Measurements from ENCODE around the gene STK38.
"Not testable (repeated sequence)": the region's sequence is repeated elsewhere in the genome, so short reads cannot be mapped to it uniquely, and the experiment has no call there.

Gene STK38

GRCh38 chr6:36546920-36547645 lies at the start of gene STK38:
Gene STK38, minus strand, starts transcription at chr6:36547479. Its CDS starts 7,277 bp downstream, at chr6:36540202.
- DNase-seq = peak; percentile 72

GRCh38 chr6:36596356-36596755 lies 49.1 kb upstream of the STK38 start:
- no peak for DNase-seq

DNA sequence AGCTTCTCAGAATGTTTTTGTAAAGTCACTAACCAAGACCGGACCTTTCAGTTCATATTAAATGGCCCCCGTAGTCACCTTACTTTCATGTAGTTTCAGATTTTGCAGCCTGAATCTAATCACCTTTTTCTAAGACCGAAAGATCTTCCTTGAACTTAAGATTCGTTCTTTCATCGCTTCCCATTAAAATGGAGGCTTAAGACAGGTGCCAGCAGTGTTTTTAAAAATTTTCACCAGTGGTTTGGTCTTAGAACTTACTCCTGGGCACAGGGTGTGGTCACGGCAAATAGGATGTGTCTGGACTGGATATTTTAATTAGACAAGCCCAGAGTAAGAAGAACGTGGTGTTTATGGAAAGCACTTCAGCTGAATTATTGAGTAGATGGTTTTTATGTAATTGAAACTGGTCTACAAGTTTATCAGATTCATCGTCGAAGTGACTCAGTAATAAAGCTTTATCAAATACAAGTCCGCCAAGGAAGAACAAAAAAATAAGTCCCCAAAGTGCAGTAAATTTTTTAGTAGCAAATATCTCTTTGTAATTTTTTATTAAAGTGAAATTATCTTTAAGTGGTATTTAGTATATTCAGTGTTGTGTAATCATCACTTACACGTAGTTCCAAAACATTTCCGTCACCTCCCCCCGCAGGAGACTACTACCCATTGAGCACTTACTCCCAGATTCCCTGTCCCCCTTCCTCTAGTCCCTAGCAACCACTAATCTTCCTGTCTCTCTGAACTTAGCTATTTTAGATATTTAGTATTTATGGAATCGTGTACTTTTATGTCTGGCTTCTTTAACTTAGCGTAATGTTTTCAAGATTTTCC lies 47.8 kb upstream of the STK38 start:
- DNase-seq = no peak

DNA sequence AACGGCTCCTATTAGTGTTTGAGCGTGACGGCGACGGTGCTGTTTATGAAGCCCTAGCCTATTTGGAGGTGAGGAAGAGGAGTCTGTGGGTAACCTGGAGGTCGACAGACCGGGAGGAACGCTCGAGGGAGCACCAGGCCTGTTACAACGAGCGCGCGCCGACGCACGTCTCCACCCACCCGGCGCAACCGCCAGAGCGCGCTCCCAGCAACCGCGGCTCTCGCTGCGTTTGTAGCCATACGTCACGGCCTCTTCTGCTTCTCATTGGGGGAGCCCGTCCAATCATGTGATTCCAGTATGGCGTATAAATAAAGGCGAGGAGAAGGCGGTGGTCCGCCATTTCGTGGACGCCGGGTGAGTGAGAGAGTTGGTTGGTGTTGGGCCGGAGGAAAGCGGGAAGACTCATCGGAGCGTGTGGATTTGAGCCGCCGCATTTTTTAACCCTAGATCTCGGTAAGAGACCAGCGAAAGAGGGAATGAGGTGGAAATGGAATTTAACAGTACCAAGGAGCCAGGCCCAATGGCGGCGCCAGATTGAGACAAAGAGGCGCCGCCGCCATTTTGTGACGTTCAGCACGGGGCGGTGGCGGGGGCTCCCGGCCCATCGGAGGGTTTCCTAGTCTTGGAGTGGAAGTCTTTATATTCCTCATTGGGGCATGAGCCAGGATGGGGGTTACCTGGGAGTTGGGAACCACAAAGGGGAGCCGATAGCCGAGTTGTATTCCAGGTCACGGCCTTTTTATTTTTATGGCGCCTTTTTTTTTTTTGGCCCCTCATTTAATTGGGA lies 46.9 kb upstream of the STK38 start, which contains the start of gene SRSF3:
Gene SRSF3, plus strand, starts transcription at position 334 of the 787 bp plus-strand sequence. CDS start 2,401 bp downstream, outside the sequence.
- DNase-seq = peak; percentile 97

GRCh38 chr6:36593569-36594028 lies 46.3 kb upstream of the STK38 start:
- peak; percentile 57 for DNase-seq

- DNase-seq = no peak
Measured at GRCh38 chr6:36592221-36592655, 45.0 kb upstream of the STK38 start.

- peak; percentile 92 for DNase-seq
Measured at GRCh38 chr6:36590237-36590636, 43.0 kb upstream of the STK38 start.

DNA sequence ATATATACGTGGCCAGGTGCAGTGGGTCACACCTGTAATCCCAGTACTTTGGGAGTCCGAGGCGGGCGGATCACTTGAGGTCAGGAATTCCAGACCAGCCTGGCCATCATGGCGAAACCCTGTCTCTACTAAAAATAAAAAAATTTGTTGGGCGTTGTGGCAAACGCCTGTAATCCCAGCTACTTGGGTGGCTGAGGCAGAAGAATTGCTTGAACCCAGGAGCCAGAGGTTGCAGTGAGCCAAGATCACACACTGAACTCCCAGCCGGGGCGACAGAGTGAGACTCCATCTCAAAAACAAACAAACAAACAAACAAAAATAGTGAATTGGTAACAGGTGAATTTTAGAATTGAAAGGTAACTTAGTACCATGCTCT lies 41.7 kb upstream of the STK38 start:
- DNase-seq = not testable (repeated sequence)

GRCh38 chr6:36586606-36587005 lies 39.3 kb upstream of the STK38 start:
- DNase-seq = no peak

- peak; percentile 43 for DNase-seq
Measured at GRCh38 chr6:36581716-36582115, 34.4 kb upstream of the STK38 start.

DNA sequence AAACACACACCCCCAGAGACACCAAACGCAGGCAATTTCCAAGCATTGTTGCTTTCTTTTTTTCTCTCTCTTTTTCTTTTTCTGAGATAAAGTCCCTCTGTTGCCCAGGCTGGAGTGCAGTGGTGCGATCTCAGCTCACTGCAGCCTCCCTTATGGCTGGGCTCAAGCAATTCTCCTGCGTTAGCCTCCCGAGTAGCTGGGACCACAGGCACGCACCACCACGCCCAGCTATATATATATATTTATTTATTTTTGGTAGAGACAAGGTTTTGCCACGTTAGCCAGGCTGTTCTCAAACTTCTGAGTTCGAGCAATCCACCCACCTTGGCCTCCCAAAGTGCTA lies 32.9 kb upstream of the STK38 start:
- no peak for DNase-seq

DNA sequence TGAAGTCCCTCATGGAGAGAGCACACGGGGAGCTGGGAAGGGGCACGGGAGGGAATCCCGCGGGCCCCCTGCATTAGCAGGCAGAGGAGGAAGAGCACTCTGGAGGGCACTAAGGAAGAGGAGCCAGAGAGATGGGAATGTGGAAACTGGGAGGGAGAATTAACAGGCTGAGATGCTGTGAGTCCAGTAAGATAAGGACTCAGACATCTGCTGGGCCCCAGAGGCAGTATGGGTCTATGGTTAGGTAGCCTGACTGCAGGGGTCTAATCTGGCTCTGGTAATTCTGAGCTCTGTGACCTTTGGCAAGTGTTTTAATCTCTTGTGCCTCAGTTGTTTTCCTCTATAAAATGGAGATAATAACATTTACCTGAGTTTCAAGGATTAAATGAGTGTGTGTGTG lies 31.2 kb upstream of the STK38 start:
- DNase-seq = peak; percentile 51

DNA sequence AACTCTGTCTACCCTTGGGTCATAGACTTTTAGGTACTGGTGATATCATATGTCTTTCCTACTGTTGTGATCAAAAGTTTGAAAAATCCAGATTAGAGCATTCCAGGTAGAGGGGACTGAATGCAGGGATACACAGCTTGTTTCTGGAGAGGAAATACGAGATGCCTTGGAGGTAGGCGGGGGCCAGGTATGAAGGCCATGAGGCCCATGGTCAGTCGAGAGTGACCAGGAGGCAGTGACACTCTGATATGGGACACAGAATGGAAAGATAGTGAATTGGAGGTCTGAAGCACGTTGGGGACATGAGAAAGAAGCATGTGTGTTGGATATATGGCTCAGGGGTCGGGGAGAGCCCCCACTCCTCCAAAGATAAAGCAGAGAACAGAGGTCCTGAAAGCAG lies 30.8 kb upstream of the STK38 start:
- no peak for DNase-seq

GRCh38 chr6:36577301-36577700 lies 30.0 kb upstream of the STK38 start:
- peak; percentile 97 for DNase-seq

GRCh38 chr6:36576578-36576977 lies 29.3 kb upstream of the STK38 start:
- DNase-seq = no peak

DNA sequence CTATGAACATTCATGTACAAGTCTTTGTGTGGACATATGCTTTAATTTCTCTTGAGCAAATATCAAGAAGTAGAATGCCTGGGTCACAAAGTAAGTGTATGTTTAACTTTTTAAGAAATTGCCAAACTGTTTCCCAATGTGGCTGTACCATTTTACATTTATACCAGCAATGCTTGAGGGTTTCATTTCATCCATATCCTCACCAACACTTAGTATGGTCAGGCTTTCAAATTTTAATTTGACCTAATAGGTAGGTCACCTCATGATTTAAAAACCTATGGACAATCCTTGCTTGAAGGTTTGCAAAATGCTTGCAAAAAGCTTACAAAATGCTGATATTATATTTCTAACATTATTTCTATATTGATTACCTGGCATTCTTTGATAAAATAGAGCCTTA lies 27.4 kb upstream of the STK38 start:
- no peak for DNase-seq

DNA sequence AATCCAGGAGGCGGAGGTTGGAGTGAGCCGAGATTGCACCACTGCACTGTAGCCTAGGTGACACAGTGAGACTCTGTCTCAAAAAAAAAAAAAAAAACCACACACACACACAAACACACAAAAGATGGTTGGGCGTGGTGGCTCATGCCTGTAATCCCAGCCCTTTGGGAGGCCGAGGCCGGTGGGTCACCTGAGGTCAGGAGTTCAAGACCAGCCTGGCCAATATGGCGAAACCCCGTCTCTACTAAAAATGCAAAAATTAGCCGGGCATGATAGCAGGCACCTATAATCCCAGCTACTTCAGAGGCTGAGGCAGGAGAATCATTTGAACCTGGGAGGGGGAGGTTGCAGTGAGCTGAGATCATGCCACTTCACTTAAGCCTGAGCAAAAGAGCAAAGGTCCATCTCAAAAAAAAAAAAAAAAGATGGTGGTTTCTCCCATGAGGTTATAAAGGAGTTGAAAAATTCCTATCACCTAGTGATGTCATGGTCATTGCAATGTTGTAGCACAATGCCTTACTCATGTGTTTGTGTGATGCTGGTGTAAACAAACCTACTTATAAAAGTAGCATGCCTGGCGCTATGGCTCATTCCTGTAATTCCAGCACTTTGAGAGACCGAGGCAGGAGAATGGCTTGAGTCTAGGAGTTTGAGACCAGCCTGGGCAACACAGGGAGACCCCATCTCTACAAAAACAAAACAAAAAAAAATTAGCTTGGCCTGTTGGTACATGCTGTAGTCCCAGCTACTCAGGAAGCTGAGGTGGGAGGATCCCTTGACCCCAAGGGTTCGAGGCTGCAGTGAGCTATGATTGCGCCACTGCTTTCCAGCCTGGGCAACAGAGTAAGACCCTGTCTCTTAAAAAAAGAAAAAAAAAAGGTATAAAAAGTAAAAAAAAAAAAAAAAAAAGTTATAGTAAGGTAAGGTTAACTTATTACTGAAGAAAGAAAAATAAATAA lies 25.4 kb upstream of the STK38 start:
- DNase-seq = peak; percentile 61

DNA sequence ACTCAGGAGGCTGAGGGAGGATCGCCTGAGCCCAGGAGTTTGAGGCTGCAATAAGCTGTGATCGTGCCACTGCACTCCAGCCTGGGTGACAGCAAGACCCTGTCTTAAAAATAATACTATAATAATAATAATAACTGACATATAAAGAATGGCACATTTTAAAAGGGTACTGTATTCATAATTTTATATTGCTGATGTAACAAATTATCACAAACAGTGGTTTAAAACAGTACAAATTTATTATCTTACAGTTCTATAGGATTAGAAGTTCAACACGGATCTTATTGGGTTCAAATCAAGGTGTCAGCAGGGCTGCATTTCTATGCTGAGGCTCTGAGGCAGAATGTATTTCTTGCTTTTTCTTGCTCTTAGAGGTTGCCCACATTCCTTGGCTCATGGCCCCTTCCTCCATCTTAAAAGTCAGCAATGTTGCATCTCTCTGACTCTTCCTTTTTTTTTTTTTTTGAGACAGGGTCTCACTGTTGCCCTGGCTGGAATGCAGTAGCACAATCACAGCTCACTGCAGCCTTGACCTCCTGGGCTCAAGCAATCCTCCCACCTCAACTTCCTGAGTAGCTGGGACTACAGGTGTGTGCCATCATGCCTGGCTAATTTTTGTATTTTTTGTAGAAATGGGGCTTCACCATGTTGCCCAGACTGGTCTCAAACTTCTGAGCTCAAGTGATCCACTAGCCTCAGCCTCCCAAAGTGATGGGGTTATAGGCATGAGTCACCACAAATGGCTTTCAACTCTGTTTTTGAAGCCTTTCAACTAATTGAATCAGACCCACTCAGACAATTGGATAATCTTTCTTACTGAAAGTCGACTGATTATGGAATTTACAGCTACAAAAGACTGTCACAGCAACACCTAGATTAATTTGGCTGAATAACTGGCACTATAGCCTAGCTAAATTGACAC lies 24.1 kb upstream of the STK38 start:
- no peak for DNase-seq

DNA sequence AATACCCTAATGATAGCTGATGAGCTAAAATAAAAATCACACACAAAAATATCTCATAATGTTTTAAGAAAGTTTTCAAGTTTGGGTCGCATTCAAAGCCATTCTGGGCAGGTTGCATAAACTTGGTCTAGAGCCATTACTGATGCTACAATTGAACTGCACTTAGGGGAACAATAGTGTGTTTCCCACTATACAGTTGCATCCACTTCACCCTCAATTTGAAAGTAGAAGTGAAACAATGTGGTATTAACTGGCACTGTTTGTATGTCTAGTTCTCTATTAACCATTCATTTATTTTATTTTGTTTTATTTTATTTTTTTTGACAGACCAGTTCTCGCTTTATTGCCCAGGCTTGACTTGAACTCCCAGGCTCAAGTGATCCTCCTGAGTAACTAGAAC lies 23.0 kb upstream of the STK38 start:
- DNase-seq = no peak

GRCh38 chr6:36566418-36566905 lies 19.2 kb upstream of the STK38 start:
- no peak for DNase-seq

- DNase-seq = no peak
Measured at GRCh38 chr6:36563928-36564284, 16.6 kb upstream of the STK38 start.
